DND-41 (cell line): ENCODE results near the gene FBXW5.

ENCODE experiments used
- ATAC-seq: fragments of 200-7000 bp; cut with Tn5 transposase; 3 replicates; pipeline ENCODE4 v1.9.1; 2021; ENCODE audit warnings: low read depth; ENCODE audit not compliant: insufficient read depth
- DNase-seq: peaks from one replicate; pipeline ENCODE4 v3.0.0-alpha.2; 2020
- H2AFZ ChIP-seq: 2 replicates; pipeline ENCODE4 v1.6.0; 2012; ENCODE audit warnings: low read depth, low read length
- H3K27ac ChIP-seq: 2 replicates; pipeline ENCODE4 v1.5.1; 2012; ENCODE audit warnings: low read length, inconsistent platforms
- H3K27me3 ChIP-seq: fragments of 200-600 bp; sonication (generic); 2 replicates; pipeline ENCODE4 v1.6.0; 2012; ENCODE audit warnings: low read length, mild to moderate bottlenecking, inconsistent platforms; ENCODE audit not compliant: insufficient read depth, poor library complexity
- H3K36me3 ChIP-seq: 2 replicates; pipeline ENCODE4 v1.5.1; 2012; ENCODE audit warnings: low read length, inconsistent platforms; ENCODE audit not compliant: insufficient read depth
- H3K4me1 ChIP-seq: 2 replicates; pipeline ENCODE4 v1.5.1; 2012; ENCODE audit warnings: mild to moderate bottlenecking, low read length; ENCODE audit not compliant: insufficient read depth
- H3K4me2 ChIP-seq: 2 replicates; pipeline ENCODE4 v1.6.0; 2012; ENCODE audit warnings: mild to moderate bottlenecking, moderate library complexity, low read length, inconsistent platforms; ENCODE audit not compliant: insufficient read depth
- H3K4me3 ChIP-seq, 2 experiments: fragments of 200-600 bp in 1 of 2; shearing (Covaris generic) in 1 of 2; 2 replicates each; pipeline ENCODE4 v1.5.1; 2012 to 2016; ENCODE audit warnings: inconsistent platforms in 2 of 2, low read length in 2 of 2, mild to moderate bottlenecking in 2 of 2, low read depth in 1 of 2, moderate library complexity in 1 of 2
- H3K79me2 ChIP-seq: 2 replicates; pipeline ENCODE4 v1.6.0; 2012; ENCODE audit warnings: low read length, inconsistent platforms; ENCODE audit not compliant: insufficient read depth
- H3K9ac ChIP-seq: 2 replicates; pipeline ENCODE4 v1.6.0; 2012; ENCODE audit warnings: low read depth, mild to moderate bottlenecking, inconsistent platforms, low read length, moderate library complexity
- H3K9me3 ChIP-seq: 2 replicates; pipeline ENCODE4 v1.5.1; 2012; ENCODE audit warnings: low read length, moderate library complexity, mild to moderate bottlenecking, inconsistent platforms; ENCODE audit not compliant: insufficient read depth, severe bottlenecking
- H4K20me1 ChIP-seq: 2 replicates; pipeline ENCODE4 v1.6.0; 2012; ENCODE audit warnings: low read length; ENCODE audit not compliant: insufficient read depth
- CTCF ChIP-seq: IDR thresholded peaks from 2 replicates; pipeline ENCODE4 v1.5.1; 2012; ENCODE audit warnings: borderline replicate concordance, low read length, moderate library complexity, mild to moderate bottlenecking; ENCODE audit not compliant: poor library complexity, severe bottlenecking; ENCODE audit errors: extremely low read depth
- EZH2 ChIP-seq: IDR thresholded peaks from 3 replicates; pipeline ENCODE4 v1.6.1; 2012; ENCODE audit warnings: borderline replicate concordance, low read depth, mild to moderate bottlenecking, moderate library complexity, low read length, inconsistent platforms; ENCODE audit not compliant: severe bottlenecking

FBXW5 gene

GRCh38 chr9:136978073-136978864, 33.7 kb upstream of the FBXW5 start:
- H3K4me2 ChIP-seq, result no peak overlapping the region

DNA sequence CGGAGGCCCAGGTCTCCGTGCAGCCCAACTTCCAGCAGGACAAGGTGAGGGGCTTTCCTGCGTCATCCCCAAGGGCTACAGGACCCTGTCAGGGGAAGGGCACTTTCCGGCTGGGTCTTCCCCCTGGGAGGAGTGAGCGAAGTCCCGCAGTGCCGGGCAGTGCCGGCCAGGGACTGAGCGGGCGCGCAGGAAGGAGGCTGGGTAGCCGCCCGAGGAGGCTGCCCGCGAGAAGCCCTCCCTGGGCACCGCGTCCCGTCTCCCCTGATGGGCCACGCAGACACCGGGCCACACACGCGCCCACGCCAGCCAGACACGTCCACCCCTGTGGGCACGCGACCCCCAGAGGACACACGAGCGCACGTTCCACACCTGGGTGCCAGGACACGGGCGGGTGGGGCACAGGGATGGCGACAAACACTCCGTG, 33.1 kb upstream of the FBXW5 start:
- H3K9ac ChIP-seq, result no peak overlapping the region
- no peaks in the 10 kb centered on the region for H3K9me3 ChIP-seq
- H3K36me3 ChIP-seq, result no peaks in the 10 kb centered on the region
- no peaks in the 10 kb centered on the region for H3K79me2 ChIP-seq
- H2AFZ ChIP-seq, result no peak overlapping the region
- DNase-seq (no peak), ATAC-seq (no peak)
- TF ChIP-seq EZH2, result no peak
- no peak for TF ChIP-seq CTCF
- no peaks in the 10 kb centered on the region for H4K20me1 ChIP-seq
- H3K4me3 ChIP-seq, result no peak overlapping the region
- H3K27ac ChIP-seq, result no peak overlapping the region
- no peak overlapping the region for H3K4me2 ChIP-seq
- no peaks in the 10 kb centered on the region for H3K4me1 ChIP-seq
- H3K27me3 ChIP-seq, result no peaks in the 10 kb centered on the region

More at GRCh38 chr9:136978073-136978864, 33.7 kb upstream of the FBXW5 start:
- Histone ChIP-seq H3K36me3 (no peaks in the 10 kb centered on the region), H3K27ac (no peak overlapping the region), H3K27me3 (no peaks in the 10 kb centered on the region), H4K20me1 (no peaks in the 10 kb centered on the region), H3K4me3 (no peak overlapping the region), H3K79me2 (no peaks in the 10 kb centered on the region), H3K4me1 (no peaks in the 10 kb centered on the region), H3K9me3 (no peaks in the 10 kb centered on the region), H2AFZ (no peak overlapping the region), H3K9ac (no peak overlapping the region)
- ATAC-seq (no peak), DNase-seq (no peak)
- no peak for TF ChIP-seq EZH2
- TF ChIP-seq CTCF, result no peak

DNA sequence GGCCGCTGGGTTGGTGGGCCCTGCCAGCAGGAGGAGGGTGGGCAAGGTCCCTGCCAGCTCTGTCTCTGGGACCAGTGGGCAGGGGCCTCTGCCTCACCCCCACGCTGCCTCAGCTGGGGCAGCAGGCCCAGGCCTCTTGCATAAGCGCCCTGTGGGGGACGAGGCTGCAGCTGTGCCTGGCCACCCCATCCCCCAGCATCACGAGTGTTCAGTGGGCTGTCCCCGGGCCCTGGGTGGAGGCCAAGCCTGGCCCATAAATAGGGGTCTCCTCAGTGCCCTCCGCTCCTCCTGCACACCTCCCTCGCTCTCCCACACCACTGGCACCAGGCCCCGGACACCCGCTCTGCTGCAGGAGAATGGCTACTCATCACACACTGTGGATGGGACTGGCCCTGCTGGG, 32.7 kb upstream of the FBXW5 start, which contains the start of gene PTGDS:
Gene PTGDS, plus strand, starts transcription at position 282 of the 400 bp plus-strand sequence. Its CDS starts 75 bp downstream, at position 357.
- no peaks in the 10 kb centered on the region for H3K79me2 ChIP-seq
- no peaks in the 10 kb centered on the region for H3K9me3 ChIP-seq
- H3K27me3 ChIP-seq, result no peaks in the 10 kb centered on the region
- H3K4me2 ChIP-seq, result no peak within 1 kb of the TSS
- DNase-seq (no peak), ATAC-seq (no peak)
- no peaks in the 10 kb centered on the region for H3K36me3 ChIP-seq
- H4K20me1 ChIP-seq, result no peaks in the 10 kb centered on the region
- no peaks in the 10 kb centered on the region for H3K4me1 ChIP-seq
- H3K27ac ChIP-seq, result no peak within 1 kb of the TSS
- TF ChIP-seq CTCF (no peak), EZH2 (no peak)
- H2AFZ ChIP-seq, result no peak within 1 kb of the TSS
- no peak within 1 kb of the TSS for H3K4me3 ChIP-seq
- no peak within 1 kb of the TSS for H3K9ac ChIP-seq
